NCI-H2227 treated with DMSO at 0.1 percent for 48 hours (cell line): ENCODE data around the gene IL1F10.

Experiments
- DNase-seq: peaks from one replicate; lab custom pipeline; 2025; lab: John Stamatoyannopoulos, UW

The IL1F10 gene

GRCh38 chr2:113112871-113113270, 45.1 kb downstream of the IL1F10 start:
- no peak for DNase-seq

GRCh38 chr2:113113807-113114206, 46.0 kb downstream of the IL1F10 start:
- no peak for DNase-seq

GRCh38 chr2:113114224-113114945, 46.6 kb downstream of the IL1F10 start:
- no peak for DNase-seq

GRCh38 chr2:113114996-113115395, 47.2 kb downstream of the IL1F10 start:
- DNase-seq = no peak

GRCh38 chr2:113116100-113116958, 48.6 kb downstream of the IL1F10 start:
- DNase-seq = no peak

- no peak for DNase-seq
Observed at GRCh38 chr2:113117541-113118262, 49.9 kb downstream of the IL1F10 start.

- no peak for DNase-seq
Observed at GRCh38 chr2:113118263-113118657, 50.5 kb downstream of the IL1F10 start.

GRCh38 chr2:113119111-113119510, 51.3 kb downstream of the IL1F10 start:
- no peak for DNase-seq

- DNase-seq = no peak
Observed at GRCh38 chr2:113120861-113121260, 53.1 kb downstream of the IL1F10 start.

- no peak for DNase-seq
Observed at GRCh38 chr2:113122364-113122763, 54.6 kb downstream of the IL1F10 start.

- no peak for DNase-seq
Observed at GRCh38 chr2:113123726-113124125, 56.0 kb downstream of the IL1F10 start.

GRCh38 chr2:113124181-113124961, 56.6 kb downstream of the IL1F10 start:
- DNase-seq = no peak
